UCSD-AML1 (cell line): ENCODE measurements around the gene KCNK3.

Source experiments
- DNase-seq: peaks from one replicate; lab custom pipeline; 2025; ENCODE audit not compliant: unreplicated experiment; lab: John Stamatoyannopoulos, UW

Gene KCNK3

DNA sequence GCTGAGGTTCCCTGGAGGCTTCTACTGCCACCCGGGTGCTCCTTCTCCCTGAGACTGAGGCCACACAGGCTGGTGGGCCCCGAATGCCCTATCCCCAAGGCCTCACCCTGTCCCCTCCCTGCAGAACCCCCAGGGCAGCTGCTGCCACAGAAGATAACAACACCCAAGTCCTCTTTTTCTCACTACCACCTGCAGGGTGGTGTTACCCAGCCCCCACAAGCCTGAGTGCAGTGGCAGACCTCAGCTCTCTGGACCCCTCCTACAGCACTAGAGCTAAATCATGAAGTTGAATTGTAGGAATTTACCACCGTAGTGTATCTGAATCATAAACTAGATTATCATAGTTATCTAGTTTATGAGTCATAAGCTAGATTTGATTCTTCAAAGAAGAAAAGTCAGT is 86.0 kb downstream of the KCNK3 start:
- no peak for DNase-seq

GRCh38 chr2:26780203-26780760 is 87.8 kb downstream of the KCNK3 start:
- DNase-seq, result no peak
